Measurements from ENCODE around the gene UBE2C.
"Not testable (repeated sequence)": the region's sequence is repeated elsewhere in the genome, so short reads cannot be mapped to it uniquely, and the experiment has no call there.

The UBE2C gene

DNA sequence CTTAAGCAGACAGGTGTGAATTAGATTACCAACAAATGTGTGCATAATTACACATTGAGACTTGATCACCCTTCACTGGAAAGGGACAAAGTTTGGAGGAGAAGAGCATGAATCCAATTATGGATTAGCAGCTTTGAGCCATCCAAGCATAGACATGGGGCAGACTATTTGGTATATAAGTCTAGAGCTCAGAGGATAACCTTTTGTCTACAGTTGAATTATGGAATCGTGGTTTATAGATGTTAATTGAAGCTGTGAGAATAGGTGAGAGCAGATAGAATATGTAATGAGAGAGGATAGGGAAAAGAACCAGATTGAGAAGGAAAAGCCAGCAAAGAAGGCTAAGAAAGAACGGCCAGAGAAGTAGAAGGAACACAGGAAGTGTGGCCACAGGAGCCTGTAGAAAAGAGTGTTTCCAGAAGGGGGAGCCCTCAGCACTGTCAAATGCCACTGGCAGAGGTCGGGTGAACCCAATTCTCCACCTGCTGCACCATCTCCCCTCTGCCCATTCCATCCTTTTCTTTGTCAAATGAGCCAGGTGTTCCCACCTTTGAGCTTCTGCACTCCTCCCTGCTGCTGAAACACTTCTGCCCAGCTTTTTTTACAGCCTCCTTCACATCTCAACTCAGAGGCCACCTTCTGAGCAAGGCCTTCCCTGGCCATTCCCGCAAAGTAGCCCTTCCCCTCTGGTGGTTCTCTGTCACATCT, 13.4 kb upstream of the UBE2C start:
- DNase-seq = peak; percentile 58

DNA sequence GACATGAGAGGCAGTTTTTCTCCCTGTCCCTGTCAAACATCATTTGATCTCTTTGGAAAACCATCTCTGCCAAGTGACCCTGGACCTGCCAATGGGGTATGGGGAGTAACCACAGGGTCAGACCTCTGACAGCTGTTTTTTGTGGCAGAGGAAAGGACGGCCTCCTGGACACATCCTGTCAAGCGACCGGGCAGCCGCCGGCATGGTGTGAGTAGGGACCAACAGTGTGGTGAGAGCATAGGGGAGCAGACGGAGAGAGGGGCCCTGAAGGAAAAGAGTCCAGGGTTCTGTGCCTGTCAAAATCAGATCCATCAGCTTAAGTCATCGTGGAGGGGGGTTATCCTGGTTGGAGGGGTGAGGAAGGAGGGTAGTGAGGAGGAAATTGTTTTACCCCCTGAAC, 10.6 kb upstream of the UBE2C start:
- DNase-seq = no peak

- DNase-seq = no peak
These were observed 2.1 kb upstream of the UBE2C start for GRCh38 chr20:45810191-45810970.

- no peak for DNase-seq
These were observed 529 bp downstream of the UBE2C start for GRCh38 chr20:45813006-45813340.

DNA sequence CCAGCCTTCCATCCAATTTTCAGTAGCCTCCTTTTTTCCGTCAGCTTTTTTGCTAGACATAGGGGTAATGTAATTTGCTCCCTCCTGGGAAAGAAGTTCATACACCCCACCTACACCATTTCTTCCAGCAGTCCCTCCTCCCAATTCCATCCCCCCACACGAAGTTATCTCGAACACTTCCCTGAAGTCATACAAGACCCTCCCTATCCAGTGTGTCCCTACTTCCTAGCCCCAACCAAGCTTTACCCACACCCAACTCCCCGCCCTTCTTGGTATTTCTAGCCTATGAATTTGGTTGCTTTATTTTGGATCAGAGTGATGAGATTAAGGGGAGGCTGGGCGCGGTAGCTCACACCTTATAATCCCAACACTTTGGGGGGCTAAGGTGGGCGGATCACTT, 1.0 kb downstream of the UBE2C start:
- no peak for DNase-seq

GRCh38 chr20:45814314-45814713, 1.9 kb downstream of the UBE2C start:
- DNase-seq = no peak

DNA sequence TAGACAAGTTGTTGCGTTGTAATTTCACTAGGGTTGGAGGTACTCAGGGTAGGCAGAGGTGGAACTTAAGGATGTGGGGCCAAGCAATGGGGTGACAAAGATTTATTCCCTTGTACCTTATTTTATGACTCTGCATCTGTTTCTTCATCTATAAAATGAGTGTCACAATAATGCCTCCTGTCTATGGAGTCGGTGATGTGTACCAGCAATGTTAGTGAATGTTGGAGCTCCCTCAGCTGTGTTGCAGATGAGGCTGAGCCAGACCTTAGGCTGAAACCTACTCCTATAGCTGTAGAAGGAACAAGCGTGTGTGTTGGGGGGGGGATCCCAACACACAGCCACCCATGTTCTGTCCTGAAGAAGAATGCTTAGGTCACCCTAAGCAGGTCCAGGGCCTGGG, 4.5 kb downstream of the UBE2C start:
- DNase-seq = no peak

DNA sequence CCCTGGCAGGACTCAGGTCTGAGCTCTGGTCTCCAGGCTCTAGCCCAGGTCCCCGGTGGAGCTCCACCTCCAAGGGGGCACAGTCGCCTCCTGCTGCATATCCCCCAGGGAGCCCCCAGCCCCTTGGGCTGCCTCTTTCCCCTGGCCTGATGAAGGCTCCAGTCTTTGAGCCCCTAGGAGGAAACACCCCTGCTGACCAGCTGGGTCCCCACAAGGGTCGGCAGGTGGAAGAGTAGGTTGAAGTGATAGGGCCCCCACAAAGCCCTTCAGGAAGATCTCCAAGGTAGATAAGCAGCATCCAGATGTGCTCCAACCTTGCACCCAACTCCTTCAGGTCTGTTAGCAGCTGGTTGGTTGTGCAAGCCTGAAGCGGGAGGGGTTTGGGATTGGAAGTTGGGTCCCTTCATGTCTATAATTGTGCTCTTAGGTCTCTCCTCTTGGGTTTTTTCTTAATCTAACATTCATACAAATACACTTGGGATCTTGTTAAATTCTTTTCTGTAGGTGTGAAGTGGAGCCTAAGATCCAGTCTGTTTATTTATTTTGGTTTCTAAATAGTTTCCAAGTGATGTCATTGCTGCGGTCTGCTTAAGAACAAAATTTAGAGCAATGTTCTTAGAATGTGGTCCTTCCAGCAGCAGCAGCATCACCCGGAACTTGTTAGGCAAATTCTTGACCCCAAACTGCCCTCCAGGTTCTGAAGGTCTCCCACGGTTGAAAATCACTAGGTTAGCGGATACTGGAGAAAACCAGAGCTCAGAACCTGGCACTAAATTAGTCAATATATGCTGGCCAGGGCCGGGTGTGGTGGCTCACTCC, 5.1 kb downstream of the UBE2C start:
- no peak for DNase-seq

DNA sequence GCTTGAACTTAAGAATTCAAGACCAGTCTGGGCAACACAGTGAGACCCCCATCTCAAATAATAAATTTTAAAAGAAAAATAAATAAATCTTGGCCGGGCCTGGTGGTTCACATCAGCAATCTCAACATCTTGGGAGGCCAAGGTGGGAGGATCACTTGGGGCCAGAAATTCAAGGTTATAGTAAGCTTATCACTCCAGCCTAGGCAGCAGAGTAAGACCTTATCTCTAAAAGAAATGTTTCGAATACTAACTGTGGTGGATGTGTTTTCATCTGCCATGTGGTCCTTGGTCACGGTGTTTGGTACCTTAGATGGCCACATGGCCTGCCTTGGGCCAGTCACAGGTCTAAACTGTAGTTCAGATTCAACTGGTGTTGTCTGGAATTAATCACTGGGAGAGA, 5.8 kb downstream of the UBE2C start:
- no peak for DNase-seq

DNA sequence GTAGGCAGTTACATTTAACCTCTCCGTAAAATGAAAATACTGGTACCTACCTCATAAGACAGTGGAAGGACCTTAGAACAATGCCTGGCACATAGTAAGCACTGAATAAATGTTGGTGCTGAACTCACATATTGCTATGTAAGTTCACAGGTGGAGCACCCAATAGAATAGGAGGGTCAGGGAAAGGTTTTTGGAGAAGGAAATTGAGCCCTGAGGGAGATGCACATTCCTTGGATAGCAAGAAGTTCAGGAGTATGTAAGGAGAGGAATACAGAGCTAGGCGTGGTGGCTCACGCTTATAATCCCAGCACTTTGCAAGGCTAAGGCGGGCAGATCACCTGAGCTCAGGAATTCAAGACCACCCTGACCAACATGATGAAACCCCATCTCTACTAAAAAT, 7.0 kb downstream of the UBE2C start:
- no peak for DNase-seq

- DNase-seq = no peak
These were observed 9.5 kb downstream of the UBE2C start for GRCh38 chr20:45821947-45822346.

DNA sequence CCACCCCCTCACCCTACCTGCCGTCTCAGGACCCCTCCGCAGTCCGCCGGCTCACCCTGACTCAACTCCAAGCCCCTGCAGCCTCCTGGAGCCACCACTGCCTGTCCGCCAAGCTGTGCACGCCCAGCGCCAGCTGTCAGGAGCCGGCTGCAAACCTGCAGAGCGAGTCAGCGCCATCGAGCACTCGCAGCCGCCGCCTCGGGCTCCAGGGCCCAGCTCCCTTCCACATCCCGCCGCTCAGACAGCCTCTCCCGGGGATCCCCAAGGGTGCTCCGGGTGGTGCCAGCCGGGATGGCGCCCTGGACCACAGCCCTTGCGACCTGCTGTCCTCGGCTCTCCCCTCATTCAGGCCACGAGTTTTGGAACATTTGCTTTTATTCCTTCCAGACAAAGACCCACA, 10.4 kb downstream of the UBE2C start:
- DNase-seq = no peak

GRCh38 chr20:45823949-45824835, 11.7 kb downstream of the UBE2C start:
- DNase-seq = no peak

DNA sequence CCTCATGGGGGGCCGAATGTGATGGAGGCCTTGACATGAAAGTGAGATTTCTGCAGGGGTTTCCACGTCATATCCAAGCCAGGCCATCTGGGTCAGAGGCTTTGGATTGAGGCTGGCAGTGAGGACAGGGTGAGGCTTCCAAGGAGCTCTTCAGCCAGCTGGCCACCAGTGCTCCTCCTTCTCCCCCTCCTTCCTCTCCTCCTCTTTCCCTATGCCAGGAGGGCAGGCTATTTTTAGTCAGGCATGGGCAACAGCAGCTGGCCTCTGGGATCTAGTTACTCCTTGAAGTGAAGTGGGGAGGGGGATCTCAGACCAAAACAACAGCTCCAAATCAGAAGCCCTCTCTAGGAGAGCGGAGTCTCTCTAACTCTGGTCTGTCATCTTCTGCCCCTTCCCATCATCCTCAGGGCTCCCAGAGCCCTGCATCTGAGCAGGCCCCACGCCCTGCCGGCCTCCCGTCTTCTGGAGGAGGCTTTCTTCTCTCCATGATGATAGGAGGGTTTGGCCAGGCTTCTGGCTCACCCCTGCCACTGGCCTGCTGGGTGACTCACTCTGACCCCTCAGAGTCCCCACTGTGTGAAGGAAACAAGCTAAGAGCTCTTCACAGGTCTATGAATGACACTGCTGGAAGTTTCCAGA, 14.1 kb downstream of the UBE2C start:
- no peak for DNase-seq

DNA sequence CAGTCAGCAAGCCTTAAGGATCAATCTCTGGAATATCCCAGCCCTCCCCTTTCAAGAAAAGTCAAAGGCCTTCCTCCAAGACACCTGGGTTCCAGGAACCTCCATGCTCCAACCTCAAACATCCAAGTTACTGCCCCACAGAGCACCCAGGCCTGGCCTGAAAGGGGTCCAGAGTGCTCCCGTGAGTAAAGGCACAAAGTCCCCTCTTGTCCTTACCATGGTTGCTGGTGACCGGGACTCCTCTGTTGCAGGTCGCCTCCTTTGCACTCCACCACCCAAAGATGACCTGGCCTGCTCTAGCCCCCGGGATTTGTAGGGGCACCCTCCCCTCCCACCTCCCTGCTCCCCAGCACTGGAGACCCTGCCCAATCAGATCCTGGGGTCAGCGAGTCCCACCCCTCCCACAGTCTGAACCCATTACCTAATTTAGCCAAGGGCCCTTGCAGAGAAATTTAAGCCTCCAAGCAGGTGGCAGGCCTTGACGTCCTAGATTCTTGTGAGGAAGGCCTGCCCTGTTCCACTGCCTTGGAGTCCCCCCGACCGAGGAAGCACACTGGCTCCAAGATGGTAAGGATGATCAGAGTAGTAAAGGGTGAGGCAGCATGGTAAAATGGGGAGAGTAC, 14.7 kb downstream of the UBE2C start, which contains the start of gene TNNC2:
Gene TNNC2, minus strand, starts transcription at position 283 of the 623 bp plus-strand sequence. Its CDS starts 64 bp downstream, at position 219.
- no peak for DNase-seq

DNA sequence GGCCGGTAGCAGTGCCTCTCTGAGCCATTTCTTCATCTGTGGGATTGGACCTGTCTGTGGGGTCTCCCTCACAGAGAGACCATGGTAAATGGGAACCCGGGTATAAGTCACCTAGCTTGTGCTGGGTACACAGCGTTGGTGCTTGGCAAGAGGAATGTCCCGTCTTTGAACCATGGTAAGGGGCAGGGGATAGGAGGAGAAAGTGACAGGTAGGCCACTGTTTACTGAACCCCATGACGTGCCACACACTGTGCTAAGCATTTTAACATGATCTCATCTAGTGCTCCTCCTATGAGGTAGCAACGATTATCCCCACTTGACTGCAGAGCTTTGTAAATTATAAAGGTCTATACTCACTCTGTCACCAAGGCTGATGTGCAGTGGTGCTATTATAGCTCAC, 15.3 kb downstream of the UBE2C start:
- no peak for DNase-seq

DNA sequence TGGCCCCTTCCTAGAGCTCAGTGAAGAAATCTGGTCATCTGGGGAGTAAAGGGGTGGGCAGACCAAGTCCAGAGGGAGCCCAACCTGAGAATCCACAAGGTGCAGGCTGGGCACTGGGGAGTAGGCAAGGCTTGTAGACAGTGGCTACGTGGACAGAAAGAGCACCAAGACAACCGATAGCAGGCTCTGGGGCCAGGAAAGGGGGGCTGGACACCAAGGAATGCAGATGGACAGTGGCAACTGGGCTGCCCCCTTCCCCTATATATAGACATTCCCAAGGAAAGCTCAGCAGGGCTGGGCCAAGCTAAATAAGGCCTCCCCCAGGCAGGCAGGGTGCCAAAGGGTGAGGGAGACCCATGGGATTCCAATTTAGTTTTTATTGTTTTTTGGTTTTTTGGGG, 16.1 kb downstream of the UBE2C start:
- no peak for DNase-seq

DNA sequence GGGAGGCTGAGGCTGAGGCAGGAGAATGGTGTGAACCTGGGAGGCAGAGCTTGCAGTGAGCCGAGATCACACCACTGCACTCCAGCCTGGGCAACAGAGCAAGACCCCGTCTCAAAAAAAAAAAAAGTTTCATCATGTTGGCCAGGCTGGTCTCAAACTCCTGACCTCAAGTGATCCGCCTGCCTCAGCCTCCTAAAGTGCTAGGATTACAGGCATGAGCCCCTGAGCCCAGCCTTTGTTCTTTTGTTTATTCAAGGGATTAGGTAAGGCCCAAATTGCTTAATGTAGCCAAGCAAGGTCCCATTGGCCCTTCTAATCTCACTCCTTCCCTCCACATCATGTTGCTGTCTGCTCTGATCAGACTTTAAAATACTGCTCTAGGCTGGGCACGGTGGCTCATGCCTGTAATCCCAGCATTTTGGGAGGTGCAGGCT, 17.2 kb downstream of the UBE2C start:
- DNase-seq = not testable (repeated sequence)

DNA sequence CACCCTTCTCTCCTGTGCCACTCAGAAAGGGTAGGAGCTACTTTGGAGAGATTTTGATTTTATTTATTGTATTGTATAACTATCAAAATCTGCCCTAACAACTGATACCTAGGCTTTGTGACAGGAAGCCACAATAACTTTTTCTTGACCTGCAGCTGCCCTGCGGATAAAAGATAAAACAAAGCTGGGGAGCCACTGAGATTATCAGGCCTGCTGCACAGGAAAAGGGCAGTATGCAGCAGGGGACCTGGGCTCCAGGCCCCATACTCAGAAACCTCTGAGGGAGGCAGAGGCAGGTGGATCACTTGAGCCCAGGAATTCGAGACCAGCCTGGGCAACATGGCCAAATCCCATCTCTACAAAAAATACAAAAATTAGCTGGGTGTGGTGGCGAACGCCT, 20.2 kb downstream of the UBE2C start:
- no peak for DNase-seq

DNA sequence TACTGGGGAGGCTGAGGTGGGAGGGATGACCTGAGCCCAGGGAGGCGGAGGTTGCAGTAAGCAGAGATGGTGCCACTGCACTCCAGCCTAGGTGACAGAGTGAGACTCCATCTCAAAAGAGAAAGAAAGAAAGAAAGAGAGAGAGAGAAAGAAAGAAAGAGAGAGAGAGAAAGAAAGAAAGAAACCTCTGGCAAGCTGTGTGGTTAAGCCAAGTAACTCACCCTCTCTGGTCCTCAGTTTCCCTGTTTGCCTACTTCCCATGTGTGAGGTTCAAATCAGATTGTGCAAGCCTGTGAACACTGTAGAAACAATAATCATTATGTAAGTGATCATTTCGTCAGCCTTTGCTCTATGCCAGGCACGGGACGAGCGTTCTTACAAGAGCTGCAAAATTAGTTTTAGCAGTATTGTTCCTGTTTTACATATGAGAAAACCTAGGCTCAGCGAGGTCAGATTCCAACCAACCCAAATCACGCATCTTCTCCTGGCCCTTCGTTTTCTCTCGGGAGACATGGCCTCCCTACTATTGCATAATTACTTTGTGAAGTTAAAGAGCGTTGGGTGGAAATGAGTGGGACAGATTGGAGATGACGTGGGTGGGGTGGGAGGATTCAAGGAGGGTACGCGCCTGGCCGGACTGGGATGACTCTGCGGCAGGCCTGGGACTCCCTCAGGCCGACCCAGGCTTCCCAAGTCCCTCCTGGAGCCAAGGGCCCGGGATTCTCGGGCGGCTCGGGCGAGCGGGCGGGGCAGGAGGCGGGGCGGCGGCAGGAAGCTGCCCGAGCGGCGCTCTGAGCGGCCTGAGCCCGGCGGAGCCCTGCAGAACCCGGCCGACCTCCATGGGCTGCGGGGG, 20.8 kb downstream of the UBE2C start, which contains the start of gene SNX21:
Gene SNX21, plus strand, starts transcription at position 770 of the 853 bp plus-strand sequence. CDS start 121 bp downstream, outside the sequence.
- no peak for DNase-seq
